Ammon's horn (tissue), 1 donor: Measurements from ENCODE around the gene PLCB4.

Experiments used
- DNase-seq: peaks from one replicate; pipeline ENCODE4 v3.0.0-alpha.2; 2016; ENCODE audit warnings: low spot score

Gene PLCB4

GRCh38 chr20:9402546-9402945 lies 333.7 kb downstream of the PLCB4 start:
- DNase-seq, result no peak

GRCh38 chr20:9403448-9403847 lies 334.6 kb downstream of the PLCB4 start:
- DNase-seq, result no peak

- DNase-seq, result peak; percentile 86
Measured at GRCh38 chr20:9407805-9408421, 339.0 kb downstream of the PLCB4 start.

GRCh38 chr20:9408422-9409300 lies 339.8 kb downstream of the PLCB4 start:
- DNase-seq, result peak; percentile 12

GRCh38 chr20:9409352-9409751 lies 340.5 kb downstream of the PLCB4 start:
- no peak for DNase-seq

GRCh38 chr20:9409981-9410380 lies 341.1 kb downstream of the PLCB4 start:
- no peak for DNase-seq

- DNase-seq, result no peak
Measured at GRCh38 chr20:9411833-9412232, 342.9 kb downstream of the PLCB4 start.

GRCh38 chr20:9412309-9412708 lies 343.4 kb downstream of the PLCB4 start:
- no peak for DNase-seq

GRCh38 chr20:9413001-9413400 lies 344.1 kb downstream of the PLCB4 start:
- no peak for DNase-seq

GRCh38 chr20:9415426-9415825 lies 346.5 kb downstream of the PLCB4 start:
- DNase-seq, result no peak

GRCh38 chr20:9416421-9416820 lies 347.5 kb downstream of the PLCB4 start:
- no peak for DNase-seq

- DNase-seq, result no peak
Measured at GRCh38 chr20:9417665-9418064, 348.8 kb downstream of the PLCB4 start.

GRCh38 chr20:9422321-9423057 lies 353.6 kb downstream of the PLCB4 start:
- no peak for DNase-seq

GRCh38 chr20:9424551-9424950 lies 355.7 kb downstream of the PLCB4 start:
- DNase-seq, result no peak

- no peak for DNase-seq
Measured at GRCh38 chr20:9427430-9428291, 358.8 kb downstream of the PLCB4 start.

- no peak for DNase-seq
Measured at GRCh38 chr20:9428292-9428607, 359.4 kb downstream of the PLCB4 start.

- DNase-seq, result no peak
Measured at GRCh38 chr20:9439806-9440205, 370.9 kb downstream of the PLCB4 start.

- DNase-seq, result no peak
Measured at GRCh38 chr20:9440892-9441291, 372.0 kb downstream of the PLCB4 start.

GRCh38 chr20:9441948-9442347 lies 373.1 kb downstream of the PLCB4 start:
- no peak for DNase-seq

GRCh38 chr20:9442858-9443257 lies 374.0 kb downstream of the PLCB4 start:
- DNase-seq, result peak; percentile 70

- DNase-seq, result no peak
Measured at GRCh38 chr20:9444921-9445320, 376.0 kb downstream of the PLCB4 start.

GRCh38 chr20:9447182-9447581 lies 378.3 kb downstream of the PLCB4 start:
- no peak for DNase-seq
